Measurements from ENCODE around the gene LLGL2.
"Not testable (repeated sequence)": the region's sequence is repeated elsewhere in the genome, so short reads cannot be mapped to it uniquely, and the experiment has no call there.

LLGL2 gene

DNA sequence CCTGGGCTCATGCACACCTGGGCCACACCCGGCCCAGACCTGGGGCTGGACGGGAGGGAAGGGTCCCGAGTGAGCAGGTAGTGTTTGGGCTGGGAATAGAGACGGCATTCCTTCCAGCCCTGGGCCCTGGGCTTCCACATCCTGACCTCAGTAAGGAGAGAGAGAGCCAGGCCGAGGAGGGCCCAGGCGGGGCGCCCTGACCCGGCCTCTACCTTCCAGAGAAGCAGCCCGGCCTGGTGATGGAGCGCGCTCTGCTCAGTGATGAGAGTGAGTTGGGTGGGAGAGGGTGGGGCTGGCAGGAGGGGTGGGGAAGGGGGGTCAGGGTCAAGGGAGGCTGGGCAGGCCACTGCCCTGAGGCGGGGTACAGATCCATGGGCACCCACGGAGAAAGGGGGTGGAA lies 48.5 kb downstream of the LLGL2 start:
- no peak overlapping the region for H3K9ac ChIP-seq (ENCODE audit: low read length in 2 of 2)
- no peaks in the 10 kb centered on the region for H3K4me1 ChIP-seq (ENCODE audit: control insufficient read depth, insufficient read depth, low read length)
- no peak overlapping the region for H3K27ac ChIP-seq (ENCODE audit: low read length)
- no peaks in the 10 kb centered on the region for H3K27me3 ChIP-seq (ENCODE audit: control insufficient read depth in 1 of 2, insufficient read depth in 2 of 2, low read length in 2 of 2)
- H3K36me3 ChIP-seq (ENCODE audit: control insufficient read depth in 2 of 2, insufficient read depth in 2 of 2, low read length in 2 of 2) = no peaks in the 10 kb centered on the region
- no peak overlapping the region for H3K4me3 ChIP-seq (ENCODE audit: low read length in 2 of 2)
- H3K9me3 ChIP-seq (ENCODE audit: control insufficient read depth in 2 of 2, low read length in 2 of 2) = no peaks in the 10 kb centered on the region

DNA sequence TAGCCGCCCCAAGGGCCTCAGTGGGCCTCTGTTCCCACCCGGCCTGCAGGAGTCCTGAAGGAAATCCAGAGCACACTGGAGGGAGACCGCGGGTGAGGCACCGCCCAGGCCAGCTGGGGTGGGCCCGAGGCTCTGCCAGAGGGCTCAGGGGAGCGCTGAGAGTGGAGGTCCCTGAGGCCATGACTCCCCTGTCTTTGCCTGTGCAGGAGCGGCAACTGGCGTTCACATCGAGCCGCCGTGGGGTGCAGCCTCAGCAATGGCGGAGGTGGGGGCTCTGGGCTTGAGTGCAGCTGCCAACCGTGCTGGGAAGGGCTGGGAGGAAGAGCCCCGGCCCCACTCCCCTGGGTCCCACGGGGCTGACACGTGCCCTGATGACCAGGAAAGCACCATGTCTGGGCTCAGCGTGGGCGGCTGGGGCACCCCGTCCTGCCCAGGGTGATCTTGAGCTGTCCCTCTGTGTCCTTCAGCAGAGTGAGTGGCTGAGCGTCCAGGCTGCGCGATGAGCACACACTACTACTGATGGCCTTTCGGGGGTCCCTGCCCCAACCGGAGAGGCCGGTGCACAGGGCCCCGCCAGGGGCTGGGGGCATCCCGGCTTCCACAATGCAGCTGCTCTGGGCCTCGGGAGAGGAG lies 49.0 kb downstream of the LLGL2 start:
- Histone ChIP-seq H3K4me3 (ENCODE audit: low read length in 2 of 2) (no peak overlapping the region), H3K9me3 (ENCODE audit: control insufficient read depth in 2 of 2, low read length in 2 of 2) (no peaks in the 10 kb centered on the region), H3K27ac (ENCODE audit: low read length) (no peak overlapping the region), H3K27me3 (ENCODE audit: control insufficient read depth in 1 of 2, insufficient read depth in 2 of 2, low read length in 2 of 2) (no peaks in the 10 kb centered on the region), H3K9ac (ENCODE audit: low read length in 2 of 2) (no peak overlapping the region), H3K36me3 (ENCODE audit: control insufficient read depth in 2 of 2, insufficient read depth in 2 of 2, low read length in 2 of 2) (no peaks in the 10 kb centered on the region), H3K4me1 (ENCODE audit: control insufficient read depth, insufficient read depth, low read length) (no peaks in the 10 kb centered on the region)

DNA sequence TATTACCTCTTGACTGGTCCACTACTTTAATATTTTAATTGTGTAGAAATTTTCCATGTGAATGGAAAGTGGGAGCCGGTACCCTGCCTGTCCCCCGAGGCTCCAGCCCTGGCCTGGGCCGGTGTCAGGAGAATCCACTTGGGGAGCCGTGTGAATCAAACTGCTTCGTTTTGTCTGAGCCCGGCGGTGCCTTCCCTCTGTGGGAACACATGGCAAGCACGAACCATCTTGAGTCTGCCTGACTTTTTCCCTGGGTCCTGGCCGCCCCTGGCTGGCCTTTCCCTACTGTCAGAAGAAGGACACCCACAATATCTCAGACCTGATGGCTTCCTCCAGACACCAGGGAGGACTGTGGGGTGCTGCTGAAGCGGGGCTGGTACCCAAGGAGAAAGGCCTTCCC lies 49.7 kb downstream of the LLGL2 start:
- no peaks in the 10 kb centered on the region for H3K9me3 ChIP-seq (ENCODE audit: control insufficient read depth in 2 of 2, low read length in 2 of 2)
- no peak overlapping the region for H3K27ac ChIP-seq (ENCODE audit: low read length)
- no peaks in the 10 kb centered on the region for H3K27me3 ChIP-seq (ENCODE audit: control insufficient read depth in 1 of 2, insufficient read depth in 2 of 2, low read length in 2 of 2)
- no peak overlapping the region for H3K9ac ChIP-seq (ENCODE audit: low read length in 2 of 2)
- H3K4me3 ChIP-seq (ENCODE audit: low read length in 2 of 2) = no peak overlapping the region
- H3K4me1 ChIP-seq (ENCODE audit: control insufficient read depth, insufficient read depth, low read length) = no peaks in the 10 kb centered on the region
- H3K36me3 ChIP-seq (ENCODE audit: control insufficient read depth in 2 of 2, insufficient read depth in 2 of 2, low read length in 2 of 2) = no peaks in the 10 kb centered on the region

DNA sequence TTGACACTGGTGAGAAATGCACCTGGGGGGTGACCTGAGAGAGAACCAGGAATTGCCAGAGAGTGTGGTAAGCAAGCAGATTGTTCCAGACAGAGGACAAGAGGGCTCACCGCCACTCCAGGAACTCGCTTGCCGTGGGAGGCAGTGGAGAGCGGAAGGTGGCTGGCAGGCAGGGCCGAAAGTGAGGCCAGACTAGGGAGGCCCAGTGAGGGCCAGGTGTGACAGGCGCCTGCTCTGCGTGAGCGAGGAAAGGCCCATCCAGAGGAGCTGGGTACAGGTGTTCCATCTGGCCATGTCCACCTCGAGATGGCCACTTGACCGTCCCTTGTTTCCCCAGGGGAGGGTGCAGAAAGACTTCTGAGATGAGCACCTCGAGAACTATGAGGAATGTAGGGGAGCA lies 50.2 kb downstream of the LLGL2 start:
- no peak overlapping the region for H3K9ac ChIP-seq (ENCODE audit: low read length in 2 of 2)
- H3K4me3 ChIP-seq (ENCODE audit: low read length in 2 of 2) = no peak overlapping the region
- no peak overlapping the region for H3K27ac ChIP-seq (ENCODE audit: low read length)
- no peaks in the 10 kb centered on the region for H3K4me1 ChIP-seq (ENCODE audit: control insufficient read depth, insufficient read depth, low read length)
- H3K36me3 ChIP-seq (ENCODE audit: control insufficient read depth in 2 of 2, insufficient read depth in 2 of 2, low read length in 2 of 2) = no peaks in the 10 kb centered on the region
- no peaks in the 10 kb centered on the region for H3K27me3 ChIP-seq (ENCODE audit: control insufficient read depth in 1 of 2, insufficient read depth in 2 of 2, low read length in 2 of 2)
- H3K9me3 ChIP-seq (ENCODE audit: control insufficient read depth in 2 of 2, low read length in 2 of 2) = no peaks in the 10 kb centered on the region

DNA sequence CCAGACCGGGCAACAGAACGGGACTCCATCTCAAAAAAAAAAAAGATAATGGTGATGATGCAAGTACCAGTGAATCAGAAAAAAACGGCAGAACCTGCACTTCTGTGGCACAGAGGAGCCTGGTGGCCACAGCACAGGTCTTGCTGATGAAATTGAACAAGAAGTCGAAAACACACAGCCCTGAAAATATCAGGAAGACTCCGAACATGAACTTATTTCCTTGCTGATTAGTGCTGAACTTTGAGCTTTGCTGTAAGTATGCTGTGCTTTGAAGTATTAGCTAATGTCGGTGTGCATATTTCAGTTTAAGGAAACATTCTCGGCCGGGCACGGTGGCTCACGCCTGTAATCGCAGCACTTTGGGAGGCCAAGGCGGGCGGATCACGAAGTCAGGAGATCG lies 51.2 kb downstream of the LLGL2 start:
- no peak overlapping the region for H3K27ac ChIP-seq (ENCODE audit: low read length)
- no peaks in the 10 kb centered on the region for H3K27me3 ChIP-seq (ENCODE audit: control insufficient read depth in 1 of 2, insufficient read depth in 2 of 2, low read length in 2 of 2)
- H3K4me1 ChIP-seq (ENCODE audit: control insufficient read depth, insufficient read depth, low read length) = no peaks in the 10 kb centered on the region
- H3K4me3 ChIP-seq (ENCODE audit: low read length in 2 of 2) = no peak overlapping the region
- no peak overlapping the region for H3K9ac ChIP-seq (ENCODE audit: low read length in 2 of 2)
- H3K36me3 ChIP-seq (ENCODE audit: control insufficient read depth in 2 of 2, insufficient read depth in 2 of 2, low read length in 2 of 2) = no peaks in the 10 kb centered on the region
- H3K9me3 ChIP-seq (ENCODE audit: control insufficient read depth in 2 of 2, low read length in 2 of 2) = no peaks in the 10 kb centered on the region

DNA sequence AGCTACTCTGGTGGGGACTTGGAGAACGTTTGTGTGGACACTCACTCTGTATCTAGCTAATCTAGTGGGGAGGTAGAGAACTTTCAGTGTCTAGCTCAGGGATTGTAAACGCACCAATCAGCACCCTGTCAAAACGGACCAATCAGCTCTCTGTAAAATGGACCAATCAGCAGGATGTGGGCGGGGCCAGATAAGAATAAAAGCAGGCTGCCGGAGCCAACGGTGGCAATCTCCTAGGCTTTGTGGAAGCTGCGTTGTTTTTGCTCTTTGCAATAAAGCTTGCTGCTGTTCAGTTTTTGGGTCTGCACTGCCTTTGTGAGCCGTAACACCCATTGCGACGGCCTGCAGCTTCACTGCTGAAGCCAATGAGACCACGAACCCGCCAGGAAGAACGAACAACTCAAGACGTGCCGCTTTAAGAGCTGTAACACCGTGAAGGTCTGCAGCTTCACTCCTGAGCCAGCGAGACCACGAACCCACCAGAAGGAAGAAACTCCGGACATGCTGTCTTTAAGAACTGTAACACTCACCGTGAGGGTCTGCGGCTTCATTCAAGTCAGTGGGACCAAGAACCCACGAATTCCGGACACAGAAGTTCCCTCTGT lies 55.7 kb downstream of the LLGL2 start:
- not testable (repeated sequence) for H3K9me3 ChIP-seq (ENCODE audit: control insufficient read depth in 2 of 2, low read length in 2 of 2); H3K4me1 ChIP-seq (ENCODE audit: control insufficient read depth, insufficient read depth, low read length); H3K9ac ChIP-seq (ENCODE audit: low read length in 2 of 2); H3K27me3 ChIP-seq (ENCODE audit: control insufficient read depth in 1 of 2, insufficient read depth in 2 of 2, low read length in 2 of 2); H3K36me3 ChIP-seq (ENCODE audit: control insufficient read depth in 2 of 2, insufficient read depth in 2 of 2, low read length in 2 of 2); H3K27ac ChIP-seq (ENCODE audit: low read length); H3K4me3 ChIP-seq (ENCODE audit: low read length in 2 of 2)

DNA sequence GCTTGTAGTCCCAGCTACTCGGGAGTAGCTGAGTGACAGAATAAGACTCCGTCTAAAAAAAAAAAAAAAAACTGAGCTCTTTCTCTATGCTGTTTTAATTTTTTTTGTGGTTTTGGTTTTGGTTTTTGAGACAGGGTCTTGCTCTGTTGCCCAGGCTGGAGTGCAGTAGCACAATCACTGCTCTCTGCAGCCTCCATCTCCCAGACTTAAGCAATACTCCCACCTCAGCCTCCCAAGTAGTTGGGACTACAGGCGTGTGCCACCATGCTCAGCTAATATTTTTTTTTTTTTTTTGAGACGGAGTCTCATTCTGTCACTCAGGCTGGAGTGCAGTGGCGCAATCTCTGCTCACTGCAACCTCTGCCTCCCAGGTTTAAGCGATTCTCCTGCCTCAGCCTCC lies 57.7 kb downstream of the LLGL2 start:
- not testable (repeated sequence) for H3K27ac ChIP-seq (ENCODE audit: low read length); H3K36me3 ChIP-seq (ENCODE audit: control insufficient read depth in 2 of 2, insufficient read depth in 2 of 2, low read length in 2 of 2); H3K9ac ChIP-seq (ENCODE audit: low read length in 2 of 2); H3K4me3 ChIP-seq (ENCODE audit: low read length in 2 of 2); H3K9me3 ChIP-seq (ENCODE audit: control insufficient read depth in 2 of 2, low read length in 2 of 2); H3K4me1 ChIP-seq (ENCODE audit: control insufficient read depth, insufficient read depth, low read length); H3K27me3 ChIP-seq (ENCODE audit: control insufficient read depth in 1 of 2, insufficient read depth in 2 of 2, low read length in 2 of 2)

DNA sequence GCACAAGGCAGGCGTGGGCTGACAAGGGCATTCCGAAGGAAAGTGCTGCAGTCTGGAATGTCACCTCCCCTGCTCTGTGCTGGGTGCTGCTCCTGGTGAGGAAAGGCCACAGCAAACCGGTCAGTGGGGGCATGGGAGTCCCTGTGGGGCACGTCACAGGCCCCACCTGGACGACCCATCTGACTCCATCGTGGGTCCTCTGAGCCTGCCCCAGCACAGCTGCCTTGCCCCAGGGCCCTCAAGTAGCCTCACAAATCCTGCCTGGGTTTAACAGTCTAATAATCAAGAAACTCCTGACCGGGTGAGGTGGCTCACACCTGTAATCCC lies 59.3 kb downstream of the LLGL2 start:
- Histone ChIP-seq H3K9ac (ENCODE audit: low read length in 2 of 2) (no peak overlapping the region), H3K4me3 (ENCODE audit: low read length in 2 of 2) (no peak overlapping the region), H3K27me3 (ENCODE audit: control insufficient read depth in 1 of 2, insufficient read depth in 2 of 2, low read length in 2 of 2) (no peaks in the 10 kb centered on the region), H3K36me3 (ENCODE audit: control insufficient read depth in 2 of 2, insufficient read depth in 2 of 2, low read length in 2 of 2) (no peaks in the 10 kb centered on the region), H3K4me1 (ENCODE audit: control insufficient read depth, insufficient read depth, low read length) (peaks cover 14% of the 10 kb centered on the region), H3K27ac (ENCODE audit: low read length) (no peak overlapping the region), H3K9me3 (ENCODE audit: control insufficient read depth in 2 of 2, low read length in 2 of 2) (no peaks in the 10 kb centered on the region)

DNA sequence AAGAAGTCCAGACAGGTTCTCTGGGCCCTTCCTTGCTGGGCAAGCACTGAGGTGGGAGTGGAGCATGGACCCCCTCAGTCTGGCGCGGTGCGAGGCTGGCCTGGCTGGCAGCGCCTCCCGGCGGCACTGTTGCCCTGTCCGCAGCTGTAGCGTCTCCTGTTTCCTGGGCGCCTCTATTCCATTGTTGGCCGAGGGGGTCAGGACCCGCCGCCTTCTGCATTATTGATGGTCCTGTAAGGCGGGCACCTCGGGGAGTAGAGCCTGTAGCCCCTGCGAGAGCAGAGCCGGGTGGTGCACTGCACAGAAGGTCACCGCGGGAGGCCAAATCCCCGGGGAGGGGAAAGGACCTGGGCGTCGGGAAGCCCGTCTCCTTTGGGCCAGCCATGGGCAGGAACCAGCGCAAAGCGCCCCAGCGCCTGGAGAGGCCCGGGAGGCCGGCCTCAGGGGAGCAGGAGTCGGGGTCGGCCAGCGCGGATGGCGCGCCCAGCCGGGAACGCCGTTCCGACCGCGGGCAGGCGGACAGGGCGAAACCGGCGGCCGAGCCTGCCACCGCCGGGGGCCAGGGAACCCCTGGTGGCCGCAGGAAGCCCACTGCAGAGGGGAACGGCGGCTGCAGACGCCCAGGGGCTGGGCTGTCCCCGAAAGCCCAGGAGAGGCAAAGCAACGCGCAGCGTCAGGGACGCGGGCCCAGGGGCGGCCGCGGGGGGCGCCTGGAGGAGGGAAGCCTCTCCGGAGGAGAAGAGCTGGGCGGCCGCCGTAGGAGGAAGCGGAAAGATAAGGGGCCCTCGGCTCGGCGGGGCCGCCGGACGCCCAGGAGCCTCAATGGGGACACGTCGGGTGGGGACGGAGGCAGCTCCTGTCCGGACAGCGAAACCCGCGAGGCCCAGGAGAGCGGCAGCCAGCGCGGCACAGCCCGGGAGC lies 62.4 kb downstream of the LLGL2 start, which contains the start of gene MYO15B:
TSS of gene MYO15B (plus strand) at position 126 of the 921 bp plus-strand sequence. CDS start at position 384, 258 bp downstream.
- H3K36me3 ChIP-seq (ENCODE audit: control insufficient read depth in 2 of 2, insufficient read depth in 2 of 2, low read length in 2 of 2) = no peaks in the 10 kb centered on the region
- H3K4me3 ChIP-seq (ENCODE audit: low read length in 2 of 2) = peak within 1 kb of the TSS; percentile 62 to 79
- H3K9me3 ChIP-seq (ENCODE audit: control insufficient read depth in 2 of 2, low read length in 2 of 2) = no peaks in the 10 kb centered on the region
- no peaks in the 10 kb centered on the region for H3K27me3 ChIP-seq (ENCODE audit: control insufficient read depth in 1 of 2, insufficient read depth in 2 of 2, low read length in 2 of 2)
- H3K9ac ChIP-seq (ENCODE audit: low read length in 2 of 2) = peak within 1 kb of the TSS; percentile 67 to 82
- H3K4me1 ChIP-seq (ENCODE audit: control insufficient read depth, insufficient read depth, low read length) = peaks cover 17% of the 10 kb centered on the region
- H3K27ac ChIP-seq (ENCODE audit: low read length) = peak within 1 kb of the TSS; percentile 82

DNA sequence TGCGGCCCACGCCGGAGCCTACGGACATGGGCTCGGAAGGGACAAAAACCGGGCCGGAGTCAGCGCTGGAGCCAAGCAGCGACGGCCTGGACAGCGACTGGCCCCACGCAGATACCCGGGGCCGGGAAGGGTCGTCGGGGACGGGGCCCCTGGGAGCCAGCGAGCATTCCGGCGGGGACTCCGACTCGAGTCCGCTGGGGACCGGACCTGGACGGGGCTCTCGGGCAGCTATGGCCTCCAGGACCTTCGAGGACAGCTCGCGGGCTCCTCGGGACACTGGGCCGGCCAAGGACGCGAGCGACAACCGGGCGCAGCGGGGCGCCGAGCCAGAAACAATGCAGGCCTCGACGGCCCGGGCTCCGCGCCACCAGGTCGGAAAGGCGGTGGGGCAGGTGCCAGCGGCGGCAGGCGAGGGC lies 63.1 kb downstream of the LLGL2 start:
- H3K27ac ChIP-seq (ENCODE audit: low read length) = peak overlapping the region; percentile 82
- peak overlapping the region; percentile 67 to 82 for H3K9ac ChIP-seq (ENCODE audit: low read length in 2 of 2)
- H3K9me3 ChIP-seq (ENCODE audit: control insufficient read depth in 2 of 2, low read length in 2 of 2) = no peaks in the 10 kb centered on the region
- peaks cover 17% of the 10 kb centered on the region for H3K4me1 ChIP-seq (ENCODE audit: control insufficient read depth, insufficient read depth, low read length)
- H3K4me3 ChIP-seq (ENCODE audit: low read length in 2 of 2) = peak overlapping the region; percentile 53 to 79
- H3K36me3 ChIP-seq (ENCODE audit: control insufficient read depth in 2 of 2, insufficient read depth in 2 of 2, low read length in 2 of 2) = no peaks in the 10 kb centered on the region
- H3K27me3 ChIP-seq (ENCODE audit: control insufficient read depth in 1 of 2, insufficient read depth in 2 of 2, low read length in 2 of 2) = no peaks in the 10 kb centered on the region

Measured in stomach smooth muscle (tissue), 2 donors.